ENCODE data around the gene CRYGN. TPM values are rescaled to one million over a fixed set of nuclear protein-coding genes. Genes with fewer than 3 reads are reported as not detected.

CRYGN gene

GRCh38 chr7:151379193-151379520 lies 60.8 kb downstream of the CRYGN start:
- H3K4me2 ChIP-seq (ENCODE audit: low read length), result no peak overlapping the region

More at GRCh38 chr7:151379193-151379520, 60.8 kb downstream of the CRYGN start:
- no peak for DNase-seq
- Histone ChIP-seq H4K8ac (ENCODE audit: low read depth, low read length) (no peak overlapping the region), H3K56ac (ENCODE audit: low read length) (no peak overlapping the region), H3K27me3 (ENCODE audit: insufficient read depth, low read length, poor library complexity) (peaks cover 11% of the 10 kb centered on the region), H4K5ac (ENCODE audit: low read length) (no peak overlapping the region), H3K4me3 (ENCODE audit: low read length) (no peak overlapping the region), H3K27ac (ENCODE audit: low read depth, low read length) (no peak overlapping the region), H3K4ac (ENCODE audit: low read depth, low read length) (no peak overlapping the region), H3K18ac (ENCODE audit: low read length) (no peak overlapping the region), H3K9ac (ENCODE audit: low read length) (no peak overlapping the region), H3K4me1 (ENCODE audit: control insufficient read depth, low read depth, low read length) (no peaks in the 10 kb centered on the region), H2BK5ac (ENCODE audit: low read length) (no peak overlapping the region), H2BK15ac (replicated peaks; ENCODE audit: low read depth) (no peak overlapping the region), H3K23ac (ENCODE audit: low read length) (no peak overlapping the region), H3K79me2 (ENCODE audit: control insufficient read depth, insufficient read depth, low read length) (no peaks in the 10 kb centered on the region), H2BK120ac (ENCODE audit: low read depth, low read length) (no peak overlapping the region), H3K79me1 (ENCODE audit: low read length) (no peaks in the 10 kb centered on the region), H3K36me3 (ENCODE audit: control insufficient read depth, insufficient read depth, low read length) (no peaks in the 10 kb centered on the region), H2AK5ac (ENCODE audit: low read length) (no peak overlapping the region)
- WGBS (ENCODE audit: extremely low coverage, insufficient coverage, low lambda C conversion rate), result no CpG with 5 or more reads among the region's 6 CpGs

Small RNA genes lying within 50 kb of the gene (small RNA-seq; reads per million reads assigned to genes)
- gene MIR3907 (ENCODE audit: insufficient read depth) (0.72 reads per million), gene RN7SL76P (ENCODE audit: insufficient read depth) (not detected)
